ENCODE results near the gene SERPINE2.

DNA sequence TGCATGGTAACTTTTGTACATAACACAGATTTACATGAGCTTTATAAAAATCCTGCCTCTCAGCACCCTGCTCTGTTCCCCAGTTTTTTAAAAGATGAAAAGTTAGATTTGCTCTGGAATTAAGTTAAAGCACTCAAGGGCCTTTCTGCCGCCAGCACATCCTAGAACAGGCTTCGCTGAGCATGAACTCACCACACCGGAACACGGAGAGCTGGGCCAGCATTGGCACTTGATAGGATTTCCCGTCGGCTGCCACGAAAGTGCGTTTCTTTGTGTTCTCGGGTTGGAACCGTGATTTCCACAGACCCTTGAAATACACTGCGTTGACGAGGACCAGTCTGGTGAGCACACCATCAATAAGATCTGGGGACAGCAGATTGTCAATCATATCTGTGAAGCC, 47.5 kb downstream of the SERPINE2 start:
- TF ChIP-seq, protein P1, sequence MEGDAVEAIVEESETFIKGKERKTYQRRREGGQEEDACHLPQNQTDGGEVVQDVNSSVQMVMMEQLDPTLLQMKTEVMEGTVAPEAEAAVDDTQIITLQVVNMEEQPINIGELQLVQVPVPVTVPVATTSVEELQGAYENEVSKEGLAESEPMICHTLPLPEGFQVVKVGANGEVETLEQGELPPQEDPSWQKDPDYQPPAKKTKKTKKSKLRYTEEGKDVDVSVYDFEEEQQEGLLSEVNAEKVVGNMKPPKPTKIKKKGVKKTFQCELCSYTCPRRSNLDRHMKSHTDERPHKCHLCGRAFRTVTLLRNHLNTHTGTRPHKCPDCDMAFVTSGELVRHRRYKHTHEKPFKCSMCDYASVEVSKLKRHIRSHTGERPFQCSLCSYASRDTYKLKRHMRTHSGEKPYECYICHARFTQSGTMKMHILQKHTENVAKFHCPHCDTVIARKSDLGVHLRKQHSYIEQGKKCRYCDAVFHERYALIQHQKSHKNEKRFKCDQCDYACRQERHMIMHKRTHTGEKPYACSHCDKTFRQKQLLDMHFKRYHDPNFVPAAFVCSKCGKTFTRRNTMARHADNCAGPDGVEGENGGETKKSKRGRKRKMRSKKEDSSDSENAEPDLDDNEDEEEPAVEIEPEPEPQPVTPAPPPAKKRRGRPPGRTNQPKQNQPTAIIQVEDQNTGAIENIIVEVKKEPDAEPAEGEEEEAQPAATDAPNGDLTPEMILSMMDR (conservative IDR thresholded peaks at IDR 0.05; ENCODE audit: low read depth, low read length), result no peak
- no peak for TF ChIP-seq EZH2 (IDR thresholded peaks at IDR 0.05; ENCODE audit: borderline replicate concordance, low read depth, low read length, poor library complexity, severe bottlenecking)

Data from A673 (cell line).